Smooth muscle cell (in vitro differentiated cells): ENCODE data around the gene HRCT1. TPM values are rescaled to one million over a fixed set of nuclear protein-coding genes. Genes with fewer than 3 reads are reported as not detected.
A peak's percentile ranks its signal among the peaks of the same experiment; 100 is the strongest.

ENCODE experiments used
- DNase-seq: peaks from one replicate; lab custom pipeline; 2025; ENCODE audit not compliant: unreplicated experiment; lab: John Stamatoyannopoulos, UW
- H2AFZ ChIP-seq: fragments of 200-600 bp; sonication (generic); 2 replicates; pipeline ENCODE4 v1.6.0; 2016; ENCODE audit warnings: antibody characterized with exemption, low read depth, mild to moderate bottlenecking
- H3F3A ChIP-seq: fragments of 200-600 bp; sonication (generic); 2 replicates; pipeline ENCODE4 v1.6.0; 2017; ENCODE audit warnings: antibody characterized with exemption, low read depth
- H3K27ac ChIP-seq: fragments of 200-600 bp; sonication (generic); 2 replicates; pipeline ENCODE4 v1.5.1; 2016; ENCODE audit warnings: low read depth, mild to moderate bottlenecking
- H3K27me3 ChIP-seq: fragments of 200-600 bp; sonication (generic); 2 replicates; pipeline ENCODE4 v1.6.1; 2016; ENCODE audit warnings: low read depth, mild to moderate bottlenecking
- H3K36me3 ChIP-seq: fragments of 200-600 bp; sonication (generic); 2 replicates; pipeline ENCODE4 v1.5.1; 2016; ENCODE audit warnings: low read depth
- H3K4me1 ChIP-seq: fragments of 200-600 bp; sonication (generic); 2 replicates; pipeline ENCODE4 v1.5.1; 2016; ENCODE audit warnings: low read depth
- H3K4me2 ChIP-seq: fragments of 200-600 bp; sonication (generic); 2 replicates; pipeline ENCODE4 v1.6.0; 2016; ENCODE audit warnings: mild to moderate bottlenecking
- H3K4me3 ChIP-seq: fragments of 200-600 bp; sonication (generic); 2 replicates; pipeline ENCODE4 v1.5.1; 2016; ENCODE audit warnings: mild to moderate bottlenecking
- H3K79me2 ChIP-seq: fragments of 200-600 bp; sonication (generic); 2 replicates; pipeline ENCODE4 v1.6.0; 2016; ENCODE audit warnings: low read depth, mild to moderate bottlenecking
- H3K9ac ChIP-seq: fragments of 200-600 bp; sonication (generic); 2 replicates; pipeline ENCODE4 v1.6.0; 2016; ENCODE audit warnings: low read depth
- H3K9me3 ChIP-seq: fragments of 200-600 bp; sonication (generic); replicated peaks from 2 replicates; pipeline ENCODE4 v1.5.1; 2016; ENCODE audit warnings: low read depth
- H4K20me1 ChIP-seq: fragments of 200-600 bp; sonication (generic); 2 replicates; pipeline ENCODE4 v1.6.0; 2016; ENCODE audit warnings: low read depth
- CTCF ChIP-seq: fragments of 200-600 bp; sonication (generic); IDR thresholded peaks from 2 replicates; pipeline ENCODE4 v1.5.1; 2017; ENCODE audit warnings: borderline replicate concordance, mild to moderate bottlenecking, antibody characterized with exemption; ENCODE audit not compliant: insufficient read depth, poor library complexity, severe bottlenecking
- WGBS: methylation state at CpG from one replicate; pipeline ENCODE4 v1.1.7; 2016; ENCODE audit warnings: low lambda C conversion rate; 5-methylcytosine and 5-hydroxymethylcytosine counted together
- polyA plus RNA-seq: library from polyadenylated mRNA; unstranded; fragments of >200 nt; fragmentation: Nextera tagmentation; extraction: Ambion mirVana; gene quantifications from 2 replicates; pipeline ENCODE4 v1.2.1, GENCODE V29; 2016
- total RNA-seq: library from RNA; depleted of rRNA; stranded (reverse); fragments of >200 nt; gene quantifications from 2 replicates; pipeline ENCODE4 v1.2.3, GENCODE V29; 2014

HRCT1 gene
- total and polyA plus RNA-seq, 2 experiments from 2014 or later: 0.45 TPM; not detected in 1

GRCh38 chr9:35905051-35905781 lies 786 bp upstream of the HRCT1 start:
- H3K27ac ChIP-seq: peak overlapping the region; percentile 32

GRCh38 chr9:35906923-35907699 lies 1.1 kb downstream of the HRCT1 start:
- Histone ChIP-seq H4K20me1 (no peaks in the 10 kb centered on the region), H3K27ac (peak overlapping the region; percentile 66), H2AFZ (peak overlapping the region; percentile 10), H3F3A (peaks cover 12% of the 10 kb centered on the region), H3K36me3 (no peaks in the 10 kb centered on the region), H3K79me2 (no peaks in the 10 kb centered on the region), H3K9me3 (no peaks in the 10 kb centered on the region), H3K27me3 (no peaks in the 10 kb centered on the region), H3K4me2 (peak overlapping the region; percentile 68), H3K4me3 (no peak overlapping the region), H3K9ac (no peak overlapping the region), H3K4me1 (peaks cover 26% of the 10 kb centered on the region)
- 40% methylated on average over 14 of the region's 14 CpGs for WGBS
- TF ChIP-seq CTCF: no peak
- DNase-seq: no peak

More at GRCh38 chr9:35905051-35905781, 786 bp upstream of the HRCT1 start:
- no peak for TF ChIP-seq CTCF
- Histone ChIP-seq H3K9me3 (no peaks in the 10 kb centered on the region), H2AFZ (no peak overlapping the region), H3K79me2 (no peaks in the 10 kb centered on the region), H3K9ac (no peak overlapping the region), H3K4me1 (peaks cover 26% of the 10 kb centered on the region), H4K20me1 (no peaks in the 10 kb centered on the region), H3K4me2 (no peak overlapping the region), H3K36me3 (no peaks in the 10 kb centered on the region), H3K4me3 (no peak overlapping the region), H3F3A (peaks cover 12% of the 10 kb centered on the region), H3K27me3 (no peaks in the 10 kb centered on the region)
- DNase-seq: no peak
- 65% methylated on average over 8 of the region's 8 CpGs for WGBS

GRCh38 chr9:35907711-35908503 lies 1.9 kb downstream of the HRCT1 start:
- Histone ChIP-seq H3K79me2 (no peaks in the 10 kb centered on the region), H3F3A (peaks cover 12% of the 10 kb centered on the region), H3K27ac (peak overlapping the region; percentile 66), H4K20me1 (no peaks in the 10 kb centered on the region), H3K4me2 (peak overlapping the region; percentile 68), H3K4me3 (no peak overlapping the region), H3K27me3 (no peaks in the 10 kb centered on the region), H3K36me3 (no peaks in the 10 kb centered on the region), H3K9ac (no peak overlapping the region), H3K9me3 (no peaks in the 10 kb centered on the region), H2AFZ (peak overlapping the region; percentile 16), H3K4me1 (peaks cover 26% of the 10 kb centered on the region)
- no peak for TF ChIP-seq CTCF
- no peak for DNase-seq
- 30% methylated on average over 13 of the region's 13 CpGs for WGBS
